Stimulated activated CD4-positive, alpha-beta T cell treated with anti-CD3 and anti-CD28 coated beads, Interleukin-1b, Interleukin-23, amount 100 ng/mL, for 48 hours (primary cell): ENCODE data around the gene NAV1.
A peak's percentile ranks its signal among the peaks of the same experiment; 100 is the strongest.

Source experiments
- DNase-seq: peaks from one replicate; pipeline ENCODE4 v3.0.0-alpha.2; 2020

Gene NAV1

GRCh38 chr1:201551877-201552731 lies 13.2 kb downstream of the NAV1 start:
- no peak for DNase-seq

- DNase-seq, result no peak
Measured at GRCh38 chr1:201552941-201553351, 14.0 kb downstream of the NAV1 start.

GRCh38 chr1:201553496-201554189 lies 14.7 kb downstream of the NAV1 start:
- no peak for DNase-seq

- DNase-seq, result no peak
Measured at GRCh38 chr1:201554190-201554600, 15.3 kb downstream of the NAV1 start.

DNA sequence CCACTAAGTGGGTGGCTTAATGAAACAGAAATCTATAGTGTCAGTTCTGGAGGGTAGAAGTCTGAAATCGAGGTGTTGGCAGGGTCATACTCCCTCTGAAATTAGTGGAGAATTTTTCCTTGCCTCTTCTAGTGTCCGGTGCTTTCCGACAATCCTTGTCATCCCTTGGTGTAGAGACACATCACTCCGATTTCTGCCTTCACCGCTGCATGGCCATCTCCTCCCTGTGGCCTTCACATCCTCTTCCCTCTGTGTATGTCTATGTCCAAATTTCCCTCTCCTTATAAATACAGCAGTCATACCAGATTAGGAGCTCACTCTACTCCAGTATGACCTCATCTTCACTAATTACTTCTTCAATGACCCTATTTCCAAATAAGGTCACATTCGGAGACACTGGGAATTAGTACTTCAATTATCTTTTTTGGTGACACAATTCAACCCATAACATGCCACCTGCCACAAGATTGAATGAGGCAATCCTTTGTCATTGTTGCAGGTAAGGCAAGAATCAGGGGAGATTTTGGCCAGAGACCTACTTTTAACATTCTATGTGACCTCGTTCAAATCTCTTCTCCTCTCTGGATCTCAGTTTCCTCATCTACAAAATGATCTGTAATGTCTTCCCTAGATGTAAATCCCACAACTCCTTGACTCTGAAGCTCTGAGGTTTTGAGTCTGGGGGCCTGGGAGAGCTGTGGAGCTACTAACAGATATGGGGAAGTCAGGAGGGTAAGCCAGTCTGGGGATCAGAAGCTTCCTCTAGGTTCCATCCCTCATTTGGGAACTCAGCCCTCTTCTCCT lies 16.1 kb downstream of the NAV1 start:
- DNase-seq, result no peak

DNA sequence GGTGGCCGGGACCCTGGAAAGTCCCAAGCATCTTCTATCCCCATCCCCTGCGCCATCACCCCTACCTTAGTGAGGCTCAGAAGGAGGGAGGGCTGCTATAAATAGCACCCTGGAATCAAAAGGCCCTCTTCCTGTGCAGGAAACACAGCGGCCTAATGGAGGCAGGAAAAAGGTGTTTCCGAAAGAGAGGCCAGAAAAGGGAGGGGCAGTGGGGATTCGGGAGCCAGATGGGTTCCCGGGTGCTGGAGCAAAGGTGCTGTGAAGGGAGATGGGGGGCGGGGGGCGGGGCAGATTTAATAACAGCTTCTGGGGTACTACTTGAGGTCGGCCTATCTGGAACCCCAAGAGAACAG lies 16.6 kb downstream of the NAV1 start:
- DNase-seq, result no peak

GRCh38 chr1:201556841-201557571 lies 18.1 kb downstream of the NAV1 start:
- no peak for DNase-seq

GRCh38 chr1:201557572-201557958 lies 18.6 kb downstream of the NAV1 start:
- DNase-seq, result no peak

GRCh38 chr1:201559679-201560162 lies 20.8 kb downstream of the NAV1 start:
- DNase-seq, result peak; percentile 70

- DNase-seq, result no peak
Measured at GRCh38 chr1:201560328-201561194, 21.6 kb downstream of the NAV1 start.

DNA sequence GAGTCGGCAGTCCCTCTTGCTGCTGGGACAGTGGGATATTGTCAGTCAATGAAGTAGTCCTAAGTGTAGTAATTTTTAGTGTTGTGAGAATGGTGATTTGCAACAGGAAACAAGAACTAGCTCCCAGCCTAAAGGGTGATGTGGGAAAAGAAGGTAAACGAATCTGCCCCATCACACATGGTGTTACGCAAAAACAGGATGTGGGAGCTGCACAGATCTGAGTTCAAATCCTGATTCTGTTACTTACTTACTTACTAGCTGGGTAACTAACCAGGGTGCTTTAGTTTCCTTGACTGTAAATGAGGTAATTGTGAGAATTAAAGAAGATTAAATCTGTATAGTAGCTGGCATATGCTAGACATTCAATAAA lies 22.3 kb downstream of the NAV1 start:
- no peak for DNase-seq

- no peak for DNase-seq
Measured at GRCh38 chr1:201561601-201562000, 22.7 kb downstream of the NAV1 start.

- DNase-seq, result no peak
Measured at GRCh38 chr1:201562257-201562656, 23.3 kb downstream of the NAV1 start.

- DNase-seq, result no peak
Measured at GRCh38 chr1:201562659-201563405, 23.9 kb downstream of the NAV1 start.

- DNase-seq, result no peak
Measured at GRCh38 chr1:201563406-201563780, 24.5 kb downstream of the NAV1 start.

- no peak for DNase-seq
Measured at GRCh38 chr1:201563941-201564340, 25.0 kb downstream of the NAV1 start.

DNA sequence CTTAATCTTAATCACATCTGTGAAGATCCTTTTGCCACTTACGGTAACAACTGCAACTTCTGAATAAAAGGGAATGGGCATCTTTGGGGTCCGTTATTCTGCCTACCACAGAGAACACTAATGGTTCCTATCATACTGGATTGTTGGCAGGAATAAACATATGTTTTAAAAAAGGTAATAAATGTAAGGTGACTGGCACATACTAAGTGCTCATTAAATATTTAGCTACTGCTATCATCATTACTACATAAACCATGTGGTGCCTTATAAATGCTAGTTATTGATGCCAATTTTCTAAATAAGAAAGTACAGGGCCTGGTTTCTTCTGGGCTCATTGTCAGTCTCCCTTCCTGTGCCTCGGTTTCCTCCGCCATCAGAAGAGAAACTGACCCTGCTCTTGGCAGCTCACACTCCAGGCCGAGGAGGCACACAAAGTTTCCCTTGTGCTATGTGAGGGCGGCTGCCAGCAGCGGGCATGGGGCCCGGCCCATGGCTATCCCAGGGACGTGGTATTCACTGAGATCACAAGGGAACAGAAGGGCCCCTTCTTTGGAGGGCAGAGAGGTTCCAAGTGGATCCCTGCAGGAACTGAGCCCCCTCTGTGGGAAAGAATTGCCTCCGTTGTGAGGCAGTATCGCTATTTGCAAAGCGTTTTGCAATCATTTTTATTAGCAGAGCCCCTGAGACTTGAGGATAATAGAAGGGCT lies 26.2 kb downstream of the NAV1 start:
- no peak for DNase-seq

DNA sequence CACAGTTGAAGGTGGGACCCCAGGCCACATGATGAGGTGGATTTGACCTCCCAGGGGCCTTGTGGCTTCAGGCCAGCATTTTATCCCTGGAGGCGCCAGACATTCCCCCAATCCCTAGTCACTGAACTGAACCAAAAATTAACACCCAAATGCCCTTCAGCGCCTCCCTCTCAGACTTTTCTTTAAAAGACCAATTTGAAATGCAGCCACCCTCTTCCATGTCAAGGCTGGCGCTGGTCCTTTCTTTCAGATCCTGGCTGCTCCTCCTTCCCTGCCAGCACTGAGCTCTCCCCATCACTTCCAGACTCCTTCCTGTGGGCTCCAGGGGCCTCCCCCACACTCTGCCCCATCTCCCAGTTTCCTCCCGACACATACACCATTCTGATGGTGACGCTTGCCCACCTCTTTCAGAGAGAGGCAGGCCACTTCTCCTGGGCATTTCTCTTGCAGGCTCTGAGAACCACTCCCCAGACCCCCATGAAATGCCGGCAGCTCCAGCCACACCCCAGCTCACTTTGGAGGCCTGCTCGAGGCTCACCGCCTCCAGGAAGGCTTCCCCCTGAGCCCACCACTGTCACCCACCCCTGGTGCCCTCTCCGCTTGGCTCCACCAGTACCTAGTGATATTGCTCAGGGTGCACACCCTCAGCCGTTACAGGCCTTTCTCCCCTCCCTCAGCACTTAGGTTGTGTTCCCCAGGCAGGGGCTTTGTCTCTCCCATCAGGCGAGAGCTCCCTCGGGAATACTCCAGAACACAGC lies 27.0 kb downstream of the NAV1 start:
- no peak for DNase-seq

GRCh38 chr1:201566529-201566823 lies 27.5 kb downstream of the NAV1 start:
- DNase-seq, result no peak
